Peyer's patch (tissue), 4 donors: ENCODE measurements around the gene DNMT3A. TPM values are rescaled to one million over a fixed set of nuclear protein-coding genes. Genes with fewer than 3 reads are reported as not detected.

Experiments
- DNase-seq, 3 donors: peaks; one replicate each; pipeline ENCODE4 v3.0.0-alpha.2; 2017 to 2019
- H3K27ac ChIP-seq, 4 donors: fragments of 200-600 bp; sonication (generic); one replicate each; pipeline ENCODE4 v1.5.1; 2016 to 2019
- H3K27me3 ChIP-seq, 2 donors: fragments of 200-600 bp; sonication (generic); one replicate each; pipeline ENCODE4 v1.5.1; 2019
- H3K36me3 ChIP-seq, 3 donors: fragments of 200-600 bp; sonication (generic); one replicate each; pipeline ENCODE4 v1.5.1; 2016 to 2019
- H3K4me1 ChIP-seq, 4 donors: fragments of 200-600 bp; sonication (generic); one replicate each; pipeline ENCODE4 v1.5.1; 2016 to 2019
- H3K4me3 ChIP-seq, 4 donors: fragments of 200-600 bp; sonication (generic); 1 replicate in 3 of 4; 2 replicates in 1 of 4; pipeline ENCODE4 v1.5.1; 2016 to 2019; ENCODE audit warnings: mild to moderate bottlenecking in 1 of 4
- H3K9me3 ChIP-seq, 4 donors: fragments of 200-600 bp; sonication (generic); one replicate each; pipeline ENCODE4 v1.5.1; 2016 to 2019; ENCODE audit warnings: mild to moderate bottlenecking in 1 of 4
- CTCF ChIP-seq, 6 experiments: fragments of 450-650 bp in 4 of 6; fragments of 200-600 bp in 2 of 6; sonication (generic) in 1 of 6; IDR thresholded peaks; one replicate each; pipeline ENCODE4 v1.5.1; 2017 to 2019; ENCODE audit warnings: antibody characterized with exemption in 6 of 6, mild to moderate bottlenecking in 3 of 6, moderate library complexity in 1 of 6
- POLR2A ChIP-seq, 2 donors: fragments of 450-650 bp; IDR thresholded peaks; one replicate each; pipeline ENCODE4 v1.5.1; 2017; ENCODE audit warnings: antibody characterized with exemption in 2 of 2, mild to moderate bottlenecking in 2 of 2, moderate library complexity in 2 of 2
- total RNA-seq, 4 donors: library from RNA; depleted of rRNA; stranded (reverse); fragments of >200 nt; gene quantifications; one replicate each; pipeline ENCODE4 v1.1.0, GENCODE V29; 2016

The DNMT3A gene
- total RNA-seq, 4 donors from 2014 or later = 10.7 to 126 (median 27.7) TPM

- Histone ChIP-seq H3K27me3 (no peaks in the 10 kb centered on the region), H3K36me3 (no peaks in the 10 kb centered on the region), H3K4me3 (no peak overlapping the region), H3K4me1 (peaks cover 0 to 4% (median 3%) of the 10 kb centered on the region in 4 donors), H3K27ac (no peak overlapping the region), H3K9me3 (no peaks in the 10 kb centered on the region)
- no peak for DNase-seq
- TF ChIP-seq CTCF (IDR thresholded peaks at IDR 0.05) (no peak), POLR2A (IDR thresholded peaks at IDR 0.05) (no peak)
These were observed 24.9 kb upstream of the DNMT3A start for GRCh38 chr2:25366629-25367028.

DNA sequence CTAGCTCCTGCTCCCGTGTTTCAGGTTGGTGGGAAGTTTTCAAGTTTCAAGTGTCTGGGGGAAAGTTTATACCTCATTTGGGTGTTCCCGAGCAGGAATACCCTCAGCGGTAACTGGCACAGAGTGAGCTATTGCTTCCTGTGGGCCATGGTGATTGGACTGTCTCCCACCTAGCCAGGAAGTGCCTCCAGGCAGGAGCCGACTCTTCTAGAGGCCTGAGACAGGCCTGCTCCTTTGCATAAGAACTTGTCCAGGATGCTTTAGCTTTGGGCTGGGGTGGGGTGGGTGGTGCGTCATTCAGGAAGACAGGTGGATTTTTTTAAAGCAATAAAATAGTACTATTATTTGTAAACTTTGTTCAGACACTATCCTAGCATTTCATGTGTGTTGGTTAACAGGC lies 23.5 kb upstream of the DNMT3A start:
- Histone ChIP-seq H3K36me3 (no peaks in the 10 kb centered on the region), H3K9me3 (no peaks in the 10 kb centered on the region), H3K27me3 (no peaks in the 10 kb centered on the region), H3K27ac (no peak overlapping the region), H3K4me3 (no peak overlapping the region), H3K4me1 (peaks cover 0 to 5% (median 3%) of the 10 kb centered on the region in 4 donors)
- TF ChIP-seq POLR2A (IDR thresholded peaks at IDR 0.05) (no peak), CTCF (IDR thresholded peaks at IDR 0.05) (no peak)
- no peak for DNase-seq

DNA sequence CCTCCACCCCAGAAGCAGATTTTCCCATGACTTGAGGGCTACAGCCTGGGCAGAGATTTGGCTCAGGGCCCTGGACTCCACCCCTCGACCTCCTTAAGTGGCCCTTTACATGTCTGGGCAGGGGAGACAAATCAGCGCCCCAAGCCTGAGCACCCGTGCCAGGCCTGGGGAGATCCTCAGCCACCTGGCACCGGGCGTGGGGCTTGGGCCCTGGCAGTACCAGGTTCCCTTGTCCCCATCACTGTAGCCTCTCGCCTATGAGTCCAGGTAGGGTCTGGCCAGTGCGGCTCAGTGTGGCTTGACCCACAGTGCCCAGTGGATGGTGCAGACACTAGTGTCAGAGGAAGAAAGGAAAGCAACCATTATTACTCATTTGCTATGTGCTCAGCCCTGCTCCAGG lies 22.0 kb upstream of the DNMT3A start:
- Histone ChIP-seq H3K36me3 (no peaks in the 10 kb centered on the region), H3K4me1 (peaks cover 0 to 5% (median 3%) of the 10 kb centered on the region in 4 donors), H3K4me3 (no peak overlapping the region), H3K27ac (no peak overlapping the region), H3K9me3 (no peaks in the 10 kb centered on the region), H3K27me3 (no peaks in the 10 kb centered on the region)
- no peak for DNase-seq
- TF ChIP-seq CTCF (IDR thresholded peaks at IDR 0.05) (no peak), POLR2A (IDR thresholded peaks at IDR 0.05) (no peak)

- Histone ChIP-seq H3K27ac (peak overlapping the region; percentile 48 to 84 (median 69)), H3K4me1 (peaks cover 0 to 5% (median 3%) of the 10 kb centered on the region in 4 donors), H3K4me3 (peak overlapping the region; percentile 39 to 52 (median 42)), H3K27me3 (no peaks in the 10 kb centered on the region), H3K36me3 (no peaks in the 10 kb centered on the region), H3K9me3 (no peaks in the 10 kb centered on the region)
- TF ChIP-seq CTCF (IDR thresholded peaks at IDR 0.05) (no peak), POLR2A (IDR thresholded peaks at IDR 0.05) (no peak)
- DNase-seq = peak; percentile 63 to 88 (median 83)
These were observed 20.9 kb upstream of the DNMT3A start for GRCh38 chr2:25362434-25363145.

DNA sequence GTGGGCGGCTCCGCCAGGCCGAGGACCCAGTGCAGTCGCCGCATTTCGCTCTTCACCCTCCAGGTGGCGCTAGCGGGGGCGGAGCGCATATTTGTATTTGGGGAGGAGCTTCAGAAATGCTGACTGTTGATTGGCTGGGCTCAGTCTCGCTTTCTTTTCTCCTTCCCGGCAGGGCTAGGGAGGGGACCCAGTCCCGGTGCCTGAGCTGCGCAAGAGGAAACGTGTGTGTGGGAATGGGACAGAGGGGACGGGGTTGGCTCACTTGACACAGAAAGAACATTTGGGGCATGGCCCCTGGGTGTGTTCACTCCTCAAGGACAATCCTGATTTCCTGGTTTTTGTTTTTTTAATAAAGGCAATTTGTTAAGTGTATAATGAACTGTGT lies 20.3 kb upstream of the DNMT3A start:
- no peaks in the 10 kb centered on the region for H3K36me3 ChIP-seq
- H3K4me1 ChIP-seq = peaks cover 0 to 5% (median 3%) of the 10 kb centered on the region in 4 donors
- TF ChIP-seq CTCF (IDR thresholded peaks at IDR 0.05) (peak; percentile 95 to 99 (median 96)), POLR2A (IDR thresholded peaks at IDR 0.05) (peak; percentile 73 to 77)
- no peaks in the 10 kb centered on the region for H3K27me3 ChIP-seq
- DNase-seq = peak; percentile 94 to 96 (median 94)
- no peaks in the 10 kb centered on the region for H3K9me3 ChIP-seq
- peak overlapping the region; percentile 39 to 52 (median 42) for H3K4me3 ChIP-seq
- peak overlapping the region; percentile 48 to 84 (median 69) for H3K27ac ChIP-seq
